ENCODE data around the gene OSBPL3.

GRCh38 chr7:24750441-24751055 is 229.4 kb downstream of the OSBPL3 start:
- TF ChIP-seq CTCF (IDR thresholded peaks at IDR 0.05) (no peak), POLR2AphosphoS5 (IDR thresholded peaks at IDR 0.05) (no peak)

Data from sigmoid colon (tissue), 4 donors.